ENCODE measurements around the gene SMIM38. TPM values are rescaled to one million over a fixed set of nuclear protein-coding genes. Genes with fewer than 3 reads are reported as not detected.

The SMIM38 gene
- total RNA-seq, 1 donor from 2014 or later = not detected

GRCh38 chr11:69186316-69187260, 30.9 kb downstream of the SMIM38 start:
- H3K4me3 ChIP-seq (ENCODE audit: low read depth, low read length) = no peak overlapping the region
- DNase-seq (ENCODE audit: low read depth) = no peak
- TF ChIP-seq CTCF (conservative IDR thresholded peaks at IDR 0.05; ENCODE audit: low read depth, low read length) = no peak

DNA sequence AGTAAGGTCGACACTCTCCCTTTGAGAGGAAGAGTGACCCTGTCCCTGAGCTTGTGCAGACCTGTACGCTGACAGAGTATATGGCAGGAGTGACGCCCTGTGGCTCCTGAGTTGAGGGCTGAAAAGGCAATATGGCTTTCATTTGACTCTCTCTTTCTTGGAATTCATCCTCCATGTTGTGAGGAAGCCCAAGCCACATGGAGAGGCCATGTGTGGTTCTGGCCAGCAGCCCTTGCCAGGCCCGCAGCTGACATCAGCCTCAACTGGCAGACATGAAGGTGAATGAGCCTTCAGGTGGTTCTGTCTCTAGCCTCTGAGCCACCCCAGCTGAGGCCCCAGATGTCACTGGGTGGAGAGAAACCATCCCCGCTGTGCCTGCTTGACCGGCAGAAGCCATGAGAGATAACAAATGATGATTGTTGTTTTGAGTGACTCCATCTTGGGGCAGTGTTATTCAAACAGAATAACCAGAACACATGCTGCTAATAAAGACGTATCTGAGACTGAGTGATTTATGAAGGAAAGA, 31.9 kb downstream of the SMIM38 start:
- no peak overlapping the region for H3K4me3 ChIP-seq (ENCODE audit: low read depth, low read length)
- TF ChIP-seq CTCF (conservative IDR thresholded peaks at IDR 0.05; ENCODE audit: low read depth, low read length) = no peak
- DNase-seq (ENCODE audit: low read depth) = no peak

DNA sequence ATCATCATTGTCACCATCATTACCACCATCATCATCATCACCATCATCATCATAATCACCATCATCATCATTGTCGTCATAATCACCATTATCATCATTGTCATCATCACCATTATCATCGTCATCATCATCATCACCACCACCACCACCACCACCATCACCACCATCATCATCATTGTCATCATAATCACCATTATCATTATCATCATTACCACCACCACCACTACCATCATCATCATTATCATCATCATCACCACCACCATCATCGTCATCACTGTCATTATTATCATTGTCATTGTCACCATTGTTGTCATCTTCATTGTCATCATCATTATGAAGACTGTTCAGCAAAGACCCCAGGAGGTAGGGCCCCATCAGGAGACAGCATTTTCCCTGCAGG, 33.3 kb downstream of the SMIM38 start:
- no peak for DNase-seq (ENCODE audit: low read depth)
- TF ChIP-seq CTCF (conservative IDR thresholded peaks at IDR 0.05; ENCODE audit: low read depth, low read length) = no peak
- no peak overlapping the region for H3K4me3 ChIP-seq (ENCODE audit: low read depth, low read length)

DNA sequence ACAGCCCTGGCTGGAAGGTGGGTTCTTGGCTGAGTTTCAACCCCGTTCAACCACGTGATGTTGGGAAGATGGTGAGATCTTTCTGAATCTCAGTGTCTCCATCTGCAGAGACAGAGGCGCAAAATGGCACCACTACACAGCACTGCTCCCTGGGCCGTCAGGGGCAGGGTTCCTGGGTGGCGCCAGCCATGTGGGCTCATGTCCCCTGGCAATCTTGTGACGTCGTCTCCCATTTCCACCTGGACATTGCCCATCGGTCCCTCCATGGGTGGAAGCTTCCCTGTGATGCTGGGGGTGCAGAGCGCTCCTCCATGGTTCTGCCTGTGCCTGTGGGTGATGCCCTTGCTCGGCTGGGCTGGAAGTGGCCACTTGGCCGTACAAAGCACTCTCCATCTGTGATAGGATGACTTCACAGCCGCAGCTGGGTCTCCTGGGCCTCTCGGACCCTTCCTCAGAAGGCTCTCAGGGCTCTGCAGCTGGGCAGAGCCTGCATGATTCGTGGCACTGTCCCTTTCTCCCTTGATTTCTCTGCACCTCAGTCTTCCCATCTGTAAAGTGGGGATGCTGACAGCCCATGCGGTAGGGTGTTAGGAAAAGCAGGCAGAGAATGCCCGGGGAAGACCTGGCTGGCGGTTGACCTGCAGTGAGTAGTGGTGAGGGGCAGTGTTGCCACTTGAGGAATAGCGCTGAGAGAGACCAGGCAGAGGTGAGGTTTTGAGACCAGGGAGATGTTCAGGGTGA, 35.2 kb downstream of the SMIM38 start:
- H3K4me3 ChIP-seq (ENCODE audit: low read depth, low read length) = no peak overlapping the region
- no peak for DNase-seq (ENCODE audit: low read depth)
- no peak for TF ChIP-seq CTCF (conservative IDR thresholded peaks at IDR 0.05; ENCODE audit: low read depth, low read length)

DNA sequence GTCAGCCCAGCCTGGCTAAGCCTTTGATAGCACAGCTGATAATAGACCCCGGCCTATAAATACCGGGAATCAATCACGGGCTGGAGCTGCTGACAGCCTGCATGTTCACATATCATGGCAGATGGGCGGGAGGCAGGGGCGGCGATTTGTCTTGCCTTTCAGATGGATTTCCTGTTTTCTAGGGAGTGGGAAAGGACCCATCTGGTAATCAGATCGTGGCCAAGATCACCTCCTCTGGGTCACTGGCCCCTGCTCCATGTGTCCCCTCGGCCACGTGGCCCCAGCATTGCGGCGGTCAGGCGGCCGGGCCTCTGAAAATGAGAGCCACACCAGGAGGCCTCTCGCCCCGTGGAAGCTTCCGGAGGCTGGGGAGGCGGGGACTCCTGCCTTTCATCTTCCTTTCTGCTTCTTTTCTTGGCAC, 36.6 kb downstream of the SMIM38 start:
- no peak overlapping the region for H3K4me3 ChIP-seq (ENCODE audit: low read depth, low read length)
- no peak for TF ChIP-seq CTCF (conservative IDR thresholded peaks at IDR 0.05; ENCODE audit: low read depth, low read length)
- no peak for DNase-seq (ENCODE audit: low read depth)

DNA sequence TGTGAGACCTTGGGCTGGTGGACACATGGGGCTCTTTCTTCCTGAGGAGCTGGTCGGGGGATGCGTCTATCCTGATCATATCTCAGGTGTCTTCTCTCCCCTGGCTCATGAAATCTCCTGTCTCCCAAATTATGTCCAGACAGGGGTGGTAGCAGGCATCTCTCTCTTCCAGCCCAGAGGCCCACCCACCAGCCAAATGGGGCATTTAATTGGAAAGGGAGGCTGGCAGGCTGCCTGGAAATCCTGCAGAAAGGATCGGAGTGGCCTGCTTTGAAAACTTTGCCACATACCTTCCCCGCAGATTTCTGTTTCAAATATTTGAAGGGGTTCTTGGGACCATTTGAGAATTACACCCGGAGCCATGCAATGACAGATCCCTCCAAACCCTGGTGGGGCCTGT, 37.4 kb downstream of the SMIM38 start:
- DNase-seq (ENCODE audit: low read depth) = no peak
- TF ChIP-seq CTCF (conservative IDR thresholded peaks at IDR 0.05; ENCODE audit: low read depth, low read length) = no peak
- no peak overlapping the region for H3K4me3 ChIP-seq (ENCODE audit: low read depth, low read length)
